Stimulated activated naive CD4-positive, alpha-beta T cell (primary cell): Measurements from ENCODE around the gene SZT2.

ENCODE experiments used
- DNase-seq, 6 experiments: peaks; one replicate each; lab custom pipeline; 2025; lab: John Stamatoyannopoulos, UW

SZT2 gene

DNA sequence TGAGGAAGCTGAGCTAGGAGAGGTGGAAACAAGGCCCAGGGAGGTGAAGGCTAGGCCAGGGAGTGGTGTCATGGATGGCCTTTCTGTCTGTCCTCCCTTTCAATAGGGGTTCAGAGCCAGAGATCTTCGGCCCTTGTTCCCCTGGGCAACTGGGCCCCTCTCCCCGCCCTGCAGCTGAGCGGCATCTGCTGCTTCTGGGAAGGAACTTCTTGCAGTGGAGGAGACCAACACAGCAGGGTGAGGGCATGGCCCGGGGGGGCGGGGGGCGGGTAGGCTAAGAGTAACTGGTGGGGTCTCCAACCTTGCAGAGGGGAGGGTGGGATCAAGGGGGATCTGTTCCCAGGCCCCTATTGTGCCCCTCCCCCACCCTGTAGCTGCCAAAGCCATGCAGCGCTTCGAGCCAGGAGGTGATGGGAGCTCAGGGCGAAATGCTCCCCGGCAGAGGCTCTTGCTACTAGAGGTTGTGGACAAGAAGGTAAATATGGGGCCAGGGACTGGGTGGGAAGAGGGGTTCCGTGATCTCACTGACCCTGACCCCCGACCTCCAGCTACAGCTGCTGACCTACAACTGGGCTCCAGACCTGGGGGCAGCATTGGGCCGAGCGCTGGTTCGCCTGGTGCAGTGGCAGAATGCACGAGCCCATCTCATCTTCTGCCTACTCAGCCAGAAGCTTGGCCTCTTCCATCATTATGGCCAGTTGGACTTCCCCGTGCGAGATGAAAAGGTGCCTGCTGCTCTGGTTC, 52.4 kb downstream of the SZT2 start:
- no peak for DNase-seq

GRCh38 chr1:43442756-43443155, 53.1 kb downstream of the SZT2 start:
- DNase-seq = no peak

- no peak for DNase-seq
Observed at GRCh38 chr1:43443197-43443946, 53.7 kb downstream of the SZT2 start.

DNA sequence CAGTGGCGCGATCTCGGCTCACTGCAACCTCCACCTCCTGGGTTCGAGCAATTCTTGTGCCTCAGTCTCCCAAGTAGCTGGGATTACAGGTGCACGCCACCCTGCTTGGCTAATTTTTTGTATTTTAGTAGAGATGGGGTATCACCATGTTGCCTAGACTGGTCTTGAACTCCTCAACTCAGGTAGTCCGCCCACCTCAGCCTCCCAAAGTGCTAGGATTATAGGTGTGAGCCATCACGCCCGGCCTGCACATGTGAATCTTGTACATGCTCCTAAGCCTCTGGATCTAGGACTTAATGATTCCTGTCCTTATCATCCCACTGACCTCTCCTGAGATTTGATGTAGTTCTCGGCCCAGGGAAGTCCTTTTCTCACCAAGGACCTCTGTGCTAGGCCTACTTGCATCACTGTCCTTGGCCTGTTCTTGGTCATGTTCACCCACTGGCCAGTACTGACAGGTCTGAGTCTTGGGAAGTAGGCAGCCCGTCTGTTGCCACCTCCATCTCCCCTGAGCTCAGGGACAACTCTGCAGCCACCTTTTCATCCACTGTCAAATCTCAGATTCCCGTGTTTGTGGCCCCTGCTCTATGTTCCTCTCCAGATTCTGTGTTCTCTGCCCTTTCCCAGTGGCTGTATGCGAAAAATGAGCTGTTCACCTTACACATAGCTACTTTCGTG, 54.6 kb downstream of the SZT2 start:
- no peak for DNase-seq

- no peak for DNase-seq
Observed at GRCh38 chr1:43444836-43445235, 55.1 kb downstream of the SZT2 start.

DNA sequence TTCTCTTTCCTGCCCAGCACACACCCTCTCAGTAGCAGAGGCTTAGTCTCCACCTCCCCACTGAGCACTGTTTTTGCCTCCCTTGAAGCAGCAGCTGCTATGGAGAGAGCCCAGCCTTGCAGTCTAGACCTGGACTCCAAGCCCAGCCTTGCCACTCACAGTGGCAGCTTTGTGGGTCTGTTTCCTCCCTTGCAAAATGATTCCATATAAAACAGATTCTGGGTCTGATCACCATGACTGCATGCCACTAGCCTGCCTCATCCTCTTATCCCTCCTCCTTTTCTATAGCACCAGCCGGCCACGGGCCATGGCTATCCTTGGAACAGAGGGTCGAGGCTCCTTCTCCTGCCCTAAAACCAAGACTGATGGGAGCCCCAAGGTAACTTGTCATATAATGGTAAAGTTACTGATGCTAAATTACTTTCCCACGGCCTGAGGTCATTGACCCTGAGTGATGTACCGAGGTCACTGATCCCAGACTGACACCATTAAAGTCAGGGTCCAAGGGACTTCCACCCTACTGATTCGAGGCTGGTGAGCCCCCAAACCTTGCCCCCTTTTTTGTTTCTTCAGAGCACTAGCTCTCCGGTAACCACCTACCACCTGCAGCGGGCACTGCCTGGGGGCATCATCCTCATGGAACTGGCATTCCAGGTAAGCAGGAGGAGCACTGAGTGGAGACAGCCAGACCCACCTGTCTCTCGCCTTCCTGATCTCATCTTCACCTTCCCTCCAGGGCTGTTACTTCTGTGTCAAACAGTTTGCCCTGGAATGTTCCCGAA, 56.1 kb downstream of the SZT2 start:
- DNase-seq = no peak

DNA sequence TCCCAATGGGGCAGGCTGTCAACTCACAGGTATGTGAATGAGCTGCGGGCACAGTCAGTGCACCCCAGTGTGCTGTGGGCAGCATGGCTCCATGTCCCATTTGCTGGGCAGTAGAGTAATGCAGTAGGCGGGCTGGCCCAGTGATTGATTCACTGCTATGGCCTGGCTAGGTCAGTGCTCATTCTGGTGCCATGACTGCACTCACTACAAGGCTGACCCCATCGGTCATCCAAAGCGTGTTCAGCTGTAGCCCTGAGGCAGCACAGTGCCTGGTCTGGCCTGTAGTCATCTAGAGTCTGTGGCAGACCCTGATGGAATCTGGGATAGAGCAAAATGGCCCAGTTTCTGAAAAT, 56.7 kb downstream of the SZT2 start:
- no peak for DNase-seq

GRCh38 chr1:43446881-43447835, 57.5 kb downstream of the SZT2 start:
- DNase-seq = no peak

- DNase-seq = no peak
Observed at GRCh38 chr1:43447891-43448708, 58.4 kb downstream of the SZT2 start.

GRCh38 chr1:43448955-43449707, 59.4 kb downstream of the SZT2 start:
- no peak for DNase-seq

DNA sequence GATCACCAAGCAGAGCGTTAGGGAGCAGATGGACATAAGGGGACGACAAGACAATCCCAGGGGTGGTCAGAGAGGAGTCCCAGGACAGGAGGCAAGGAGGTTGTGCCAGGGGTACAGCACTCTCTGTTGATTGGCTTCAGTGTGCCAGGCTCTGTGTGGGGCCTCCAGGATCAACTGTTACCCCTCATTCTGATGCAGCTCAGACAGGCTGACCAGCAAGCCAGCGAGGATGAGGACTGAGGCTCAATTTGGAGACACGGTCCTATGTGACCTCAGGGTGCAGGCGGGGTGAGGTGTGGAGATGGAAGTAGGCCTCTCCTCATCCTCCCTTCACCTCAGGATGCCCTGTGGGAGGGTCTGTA, 60.0 kb downstream of the SZT2 start:
- no peak for DNase-seq

DNA sequence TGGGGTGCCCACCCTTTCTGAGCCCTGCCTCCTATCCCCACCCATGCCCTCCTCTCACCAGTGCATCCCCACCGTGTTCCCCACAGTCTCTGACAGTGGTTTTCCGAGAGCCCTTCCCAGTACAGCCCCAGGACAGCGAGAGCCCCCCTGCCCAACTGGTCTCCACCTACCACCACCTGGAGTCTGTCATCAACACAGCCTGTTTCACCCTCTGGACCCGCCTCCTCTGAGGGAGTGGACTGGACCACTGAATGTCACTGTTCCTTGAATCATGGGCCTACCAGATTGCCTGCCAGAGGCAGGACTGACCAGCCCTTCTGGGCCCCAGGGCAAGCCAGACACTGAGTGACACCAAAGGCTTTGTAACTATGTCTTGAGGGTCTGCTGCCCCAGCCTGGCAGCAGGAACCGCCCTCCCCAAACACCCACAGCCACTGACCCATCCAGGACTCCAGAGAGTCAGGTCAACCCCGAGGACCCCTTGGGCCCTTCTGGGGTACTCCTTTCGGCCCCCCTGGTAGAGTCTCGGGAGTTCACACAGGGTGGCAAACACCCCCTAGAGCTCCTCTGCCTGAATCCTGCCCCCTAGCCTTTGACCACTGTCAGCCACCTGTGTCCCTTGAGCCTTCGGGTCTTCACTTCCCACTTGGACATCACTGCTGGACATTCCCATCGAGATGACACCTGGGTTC, 60.7 kb downstream of the SZT2 start:
- DNase-seq = no peak

- no peak for DNase-seq
Observed at GRCh38 chr1:43451157-43451591, 61.5 kb downstream of the SZT2 start.

GRCh38 chr1:43451701-43452532, 62.2 kb downstream of the SZT2 start:
- no peak for DNase-seq

DNA sequence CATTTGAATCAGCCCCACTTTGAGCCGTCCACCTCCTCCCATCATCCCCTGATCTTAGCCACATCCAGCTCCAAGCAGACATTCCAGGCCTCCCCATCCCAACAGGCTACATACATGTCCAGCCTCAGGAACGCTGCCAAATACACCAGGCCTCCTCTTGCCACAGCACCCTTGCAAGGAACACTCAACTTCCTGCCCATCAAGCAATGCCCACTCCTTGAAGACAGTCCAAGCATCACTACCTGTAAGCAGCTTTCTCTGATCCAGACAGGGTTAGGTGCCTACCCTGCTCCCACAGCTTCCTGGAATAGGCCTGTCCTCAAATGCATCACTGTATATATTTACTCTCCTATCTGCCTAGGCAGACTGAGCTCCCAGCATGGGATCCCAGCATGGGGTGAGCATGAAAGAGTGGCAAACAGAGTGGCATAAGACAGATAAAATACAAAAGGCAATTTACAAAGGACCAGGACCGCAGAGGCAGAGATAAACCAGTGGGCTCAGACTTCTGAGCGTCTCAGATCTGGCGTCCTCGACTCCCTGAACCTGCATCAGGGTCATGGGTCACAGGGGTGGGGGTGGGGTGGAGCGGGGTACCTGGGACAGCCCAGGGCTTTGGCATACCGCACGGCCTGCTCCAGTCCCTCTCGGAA, 63.2 kb downstream of the SZT2 start:
- peak in 3 of 6 experiments; percentile 12 to 32 (median 22) for DNase-seq

DNA sequence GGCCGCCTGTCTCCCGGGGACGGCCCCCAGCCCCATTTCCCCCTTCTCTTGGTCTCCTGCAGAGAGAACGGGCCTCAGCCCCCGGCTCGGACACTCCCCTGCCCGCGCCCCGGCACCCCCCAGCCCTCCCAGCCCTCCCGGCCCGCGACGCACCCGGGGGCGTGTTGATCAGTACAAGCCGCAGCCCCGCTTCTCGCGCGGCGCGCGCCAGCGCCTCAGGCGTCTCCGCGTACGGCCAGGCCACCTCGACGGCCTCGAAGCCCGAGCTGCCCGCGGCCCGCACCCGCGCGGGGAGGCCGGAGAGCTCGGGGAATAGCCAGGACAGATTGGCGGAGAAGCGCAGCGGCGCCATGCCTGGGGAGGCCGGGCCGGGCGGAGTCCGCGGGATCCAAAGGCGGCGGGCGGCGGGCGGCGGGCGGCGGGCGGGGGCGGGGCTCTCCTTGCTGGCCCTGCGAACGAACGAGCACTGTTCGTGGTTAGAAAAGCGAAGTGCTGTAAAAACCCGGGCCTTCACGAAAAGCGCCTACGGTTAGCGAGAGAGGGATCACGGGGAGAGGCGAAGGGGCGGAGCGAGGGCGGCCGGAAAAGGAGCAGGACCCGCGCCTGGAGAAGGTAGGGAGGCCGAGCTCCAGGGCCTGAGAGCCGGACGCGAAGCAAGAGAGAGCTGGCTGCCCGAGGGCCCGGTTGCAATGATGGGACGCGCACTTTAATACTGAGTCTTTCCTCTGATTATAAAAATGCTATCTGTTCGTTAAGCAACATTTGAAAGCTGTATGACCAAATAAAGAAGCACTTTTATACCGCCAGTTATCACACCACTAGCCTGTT, 64.0 kb downstream of the SZT2 start, which contains the start of gene HYI:
HYI (minus strand) TSS at position 490 of the 828 bp plus-strand sequence; CDS start at position 352, 138 bp downstream.
- peak; percentile 45 to 68 (median 50) for DNase-seq
